B cell (primary cell): ENCODE measurements around the gene PRSS56.

Experiments
- EZH2 ChIP-seq: IDR thresholded peaks from 2 replicates; pipeline ENCODE4 v1.6.1; 2012; ENCODE audit warnings: borderline replicate concordance, low read depth, mild to moderate bottlenecking, moderate library complexity, low read length; ENCODE audit not compliant: insufficient read depth, poor library complexity, severe bottlenecking
- TF ChIP-seq, protein P1 (sequence below): fragments of 200-600 bp; IDR thresholded peaks from one replicate; pipeline ENCODE4 v1.8.0; 2022; ENCODE audit warnings: antibody characterized with exemption, mild to moderate bottlenecking

GRCh38 chr2:232515639-232516038 lies 4.5 kb upstream of the PRSS56 start:
- TF ChIP-seq, protein P1, sequence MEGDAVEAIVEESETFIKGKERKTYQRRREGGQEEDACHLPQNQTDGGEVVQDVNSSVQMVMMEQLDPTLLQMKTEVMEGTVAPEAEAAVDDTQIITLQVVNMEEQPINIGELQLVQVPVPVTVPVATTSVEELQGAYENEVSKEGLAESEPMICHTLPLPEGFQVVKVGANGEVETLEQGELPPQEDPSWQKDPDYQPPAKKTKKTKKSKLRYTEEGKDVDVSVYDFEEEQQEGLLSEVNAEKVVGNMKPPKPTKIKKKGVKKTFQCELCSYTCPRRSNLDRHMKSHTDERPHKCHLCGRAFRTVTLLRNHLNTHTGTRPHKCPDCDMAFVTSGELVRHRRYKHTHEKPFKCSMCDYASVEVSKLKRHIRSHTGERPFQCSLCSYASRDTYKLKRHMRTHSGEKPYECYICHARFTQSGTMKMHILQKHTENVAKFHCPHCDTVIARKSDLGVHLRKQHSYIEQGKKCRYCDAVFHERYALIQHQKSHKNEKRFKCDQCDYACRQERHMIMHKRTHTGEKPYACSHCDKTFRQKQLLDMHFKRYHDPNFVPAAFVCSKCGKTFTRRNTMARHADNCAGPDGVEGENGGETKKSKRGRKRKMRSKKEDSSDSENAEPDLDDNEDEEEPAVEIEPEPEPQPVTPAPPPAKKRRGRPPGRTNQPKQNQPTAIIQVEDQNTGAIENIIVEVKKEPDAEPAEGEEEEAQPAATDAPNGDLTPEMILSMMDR, result no peak
- no peak for TF ChIP-seq EZH2
